HG03280 (cell line): ENCODE results near the gene MACC1.

Source experiments
- ATAC-seq: cut with Tn5 transposase; IDR thresholded peaks from one replicate; pipeline ENCODE4 v1.9.1; 2021; ENCODE audit warnings: mild to moderate bottlenecking, moderate library complexity; ENCODE audit not compliant: unreplicated experiment

The MACC1 gene

DNA sequence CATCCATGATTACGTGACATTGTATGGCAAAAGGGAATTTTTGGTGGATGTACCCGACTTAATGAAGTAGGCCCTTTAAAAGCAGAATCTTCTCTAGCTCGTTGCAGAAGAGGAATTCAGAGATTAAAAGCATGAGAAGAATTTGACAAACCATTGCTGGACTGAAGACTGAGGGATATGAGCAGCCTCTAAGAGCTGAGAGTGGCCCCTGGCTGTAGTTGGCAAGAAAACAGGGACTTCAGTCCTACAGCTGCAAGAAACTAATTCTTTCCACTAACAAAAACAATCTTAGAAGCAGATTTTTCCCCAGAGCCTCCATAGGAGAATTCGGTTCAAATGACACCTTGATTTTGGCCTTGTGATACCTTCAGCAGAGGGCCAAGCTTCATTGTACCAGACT is 34.1 kb downstream of the MACC1 start:
- ATAC-seq, result no peak

DNA sequence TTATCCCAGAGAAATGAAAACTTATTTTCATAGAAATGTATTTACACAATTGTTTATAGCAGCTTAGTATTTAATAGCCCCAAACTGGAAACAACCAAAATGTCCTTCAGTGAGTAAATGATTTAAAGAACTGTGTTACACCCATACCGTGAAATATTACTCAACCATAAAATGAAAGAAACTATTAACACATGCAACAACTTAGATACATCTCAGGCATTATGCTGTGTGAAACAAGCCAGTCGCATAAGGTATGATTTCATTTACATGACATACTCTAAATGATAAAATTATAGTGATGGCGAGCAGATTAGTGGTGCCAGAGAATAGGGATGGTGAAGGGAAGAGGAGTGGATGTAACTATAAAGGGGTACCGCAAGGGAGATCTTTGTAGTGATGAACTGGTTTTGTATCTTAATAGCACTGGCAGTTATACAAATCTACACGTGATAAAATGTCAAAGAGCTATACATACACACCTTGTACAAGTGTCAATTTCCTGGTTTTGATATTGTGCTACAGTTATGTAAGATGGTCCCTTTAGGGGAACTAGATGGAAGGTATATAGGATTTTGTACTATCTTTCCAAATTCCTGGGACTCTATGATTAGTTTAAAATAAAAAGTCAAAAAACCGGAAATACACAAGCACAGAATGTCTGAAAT is 40.5 kb downstream of the MACC1 start:
- ATAC-seq, result no peak

DNA sequence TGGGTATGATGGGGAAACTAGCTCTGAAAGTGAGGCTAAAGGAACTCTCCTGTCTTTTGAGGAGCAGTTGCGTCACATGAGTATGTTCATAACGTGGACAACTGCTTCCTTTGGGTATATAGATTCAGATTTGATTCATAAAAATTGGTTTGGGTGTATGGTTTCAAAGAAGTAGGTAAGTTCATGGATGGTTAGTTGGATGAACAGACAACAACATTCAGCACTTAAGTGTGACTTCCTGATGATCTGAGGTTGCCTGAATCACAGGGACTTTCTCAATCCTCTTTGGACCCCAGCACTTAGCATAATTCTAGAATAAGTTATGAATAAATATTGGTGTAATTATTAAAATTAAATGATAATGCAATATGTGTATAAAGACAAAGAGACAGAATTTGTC is 43.4 kb downstream of the MACC1 start:
- no peak for ATAC-seq

DNA sequence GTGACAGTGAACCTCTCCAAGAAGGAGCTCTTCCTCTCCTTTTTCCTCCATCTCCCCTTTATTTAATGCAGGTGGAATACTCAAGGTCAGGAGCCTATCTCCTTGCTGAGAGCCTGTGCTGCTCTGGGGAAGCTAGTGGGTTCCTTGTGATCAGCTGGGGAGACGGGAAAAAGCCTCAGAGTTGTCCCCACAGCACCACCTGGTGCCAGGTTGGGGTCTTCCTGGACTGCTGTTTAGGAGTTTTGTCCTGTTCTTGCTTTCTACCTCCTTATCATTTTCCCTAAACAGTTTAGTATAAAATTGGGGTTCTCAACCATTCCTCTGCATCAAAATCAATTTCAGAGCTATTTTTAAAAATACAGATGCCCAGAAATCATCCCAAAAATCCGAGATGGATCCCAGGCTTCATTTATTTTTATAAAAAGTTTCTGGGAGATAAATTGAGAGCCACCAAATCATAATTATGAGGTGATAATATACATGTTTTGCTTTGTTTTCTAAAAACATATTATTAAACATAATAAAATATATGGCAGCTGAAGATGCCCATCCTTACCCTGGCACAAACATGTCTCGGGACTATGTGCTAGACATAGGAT is 44.3 kb downstream of the MACC1 start:
- ATAC-seq, result no peak

DNA sequence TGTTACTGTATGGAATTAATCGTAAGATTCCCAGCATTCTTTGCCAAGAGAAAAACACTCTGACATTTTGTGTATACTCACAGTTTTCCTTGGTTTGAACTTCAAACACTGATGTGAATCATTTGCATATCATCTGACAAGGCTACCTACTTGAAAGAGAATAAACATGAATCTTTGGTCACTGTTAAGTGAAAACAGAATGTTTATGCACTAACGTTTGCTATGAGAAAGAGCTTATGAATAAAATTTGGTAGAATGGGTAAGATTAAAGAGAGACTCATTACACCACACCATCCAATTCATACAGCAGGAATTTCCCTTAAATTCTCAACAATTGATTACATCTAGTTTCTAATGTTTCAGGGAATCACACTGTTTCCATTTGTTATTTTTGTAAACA is 46.6 kb downstream of the MACC1 start:
- ATAC-seq, result no peak

DNA sequence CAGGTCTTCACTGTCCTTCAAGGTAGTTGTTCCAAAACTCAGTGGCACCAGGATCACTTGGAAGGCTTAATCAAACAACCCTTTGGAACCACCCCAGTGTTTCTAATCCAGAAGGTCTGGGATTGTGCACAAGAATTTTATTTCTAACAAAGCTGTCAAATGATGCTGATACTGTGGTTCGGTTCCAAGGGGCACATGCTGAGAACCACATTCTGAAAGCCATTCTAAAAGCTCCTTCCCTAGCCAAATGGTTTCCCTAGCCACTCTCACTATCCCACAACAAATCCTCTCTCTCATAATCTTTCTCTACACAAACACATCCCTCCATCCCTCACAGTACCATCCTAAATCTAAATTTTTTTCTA is 52.1 kb downstream of the MACC1 start:
- no peak for ATAC-seq

DNA sequence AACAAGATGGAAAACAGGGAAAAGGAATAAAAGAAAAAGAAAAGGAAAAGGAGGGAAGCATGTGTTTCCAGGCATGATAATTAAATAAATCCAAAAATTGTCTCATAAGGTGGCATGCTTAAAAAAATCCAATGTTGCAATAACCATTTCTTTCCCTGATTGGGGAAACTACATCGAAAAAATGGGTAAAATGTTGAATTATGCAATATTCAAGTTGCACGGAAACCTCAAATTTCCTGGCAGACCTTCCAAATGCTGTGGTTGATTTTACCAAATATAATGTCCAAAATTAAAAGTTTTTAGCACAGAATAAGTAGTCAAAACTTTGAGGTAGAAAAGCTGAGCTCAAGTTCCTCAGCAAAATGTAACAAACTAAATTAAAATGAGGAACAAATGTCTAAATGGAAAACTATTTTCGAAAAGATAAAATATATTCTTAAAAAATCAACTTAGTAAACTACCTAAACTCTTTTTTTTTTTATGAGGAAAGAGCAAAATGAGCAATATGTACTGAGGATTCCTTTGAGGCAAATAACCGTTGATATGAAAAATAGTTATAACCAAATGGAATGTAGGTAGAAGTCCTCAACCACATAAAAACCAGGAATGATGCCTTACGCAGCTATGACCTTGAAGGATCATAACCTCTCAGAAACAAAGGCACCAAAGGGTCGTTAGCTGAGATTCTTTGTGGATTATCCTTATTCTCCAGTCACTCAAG is 52.6 kb downstream of the MACC1 start:
- no peak for ATAC-seq

DNA sequence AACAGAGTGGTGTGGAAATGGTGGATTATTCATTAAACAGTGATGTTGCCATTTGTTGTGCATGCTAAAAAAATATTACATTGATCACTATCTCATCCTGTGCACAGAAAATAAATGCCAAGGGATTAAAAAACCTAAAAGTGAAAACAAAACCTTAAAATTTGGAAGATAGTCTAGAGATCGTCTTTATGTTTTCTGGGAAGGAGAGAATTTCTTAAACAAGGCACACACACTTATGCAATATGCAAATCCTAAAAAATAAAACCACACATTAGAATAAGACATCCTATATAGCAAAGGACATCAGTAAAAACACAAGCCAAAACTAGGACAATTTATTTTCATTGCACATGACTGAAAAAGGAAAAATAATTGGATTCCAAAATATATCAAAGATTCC is 54.5 kb downstream of the MACC1 start:
- no peak for ATAC-seq

DNA sequence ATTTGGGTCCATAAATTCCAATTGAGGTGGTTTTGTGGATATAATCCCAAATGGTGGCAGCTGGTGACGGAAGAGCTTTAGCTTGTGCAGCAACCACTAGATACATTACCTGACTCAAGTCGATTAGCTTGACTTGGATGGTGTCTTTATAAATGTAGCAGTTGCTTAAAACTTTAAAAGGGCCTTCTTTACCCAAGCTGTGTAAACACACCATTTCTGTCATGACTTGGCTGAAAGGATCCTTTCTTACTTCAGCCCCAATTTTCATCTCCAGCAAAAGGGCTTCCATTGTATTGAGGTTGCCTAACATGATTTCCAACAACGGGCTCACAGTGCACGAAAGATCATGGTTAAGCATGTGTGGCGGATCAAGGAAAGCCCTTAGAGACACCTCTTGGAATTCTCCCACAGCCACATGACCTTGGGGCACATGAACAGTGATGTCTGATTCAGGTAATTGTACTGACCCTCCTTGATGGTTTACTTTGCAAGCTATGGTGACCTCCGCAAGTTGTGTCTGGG is 57.9 kb downstream of the MACC1 start:
- no peak for ATAC-seq

DNA sequence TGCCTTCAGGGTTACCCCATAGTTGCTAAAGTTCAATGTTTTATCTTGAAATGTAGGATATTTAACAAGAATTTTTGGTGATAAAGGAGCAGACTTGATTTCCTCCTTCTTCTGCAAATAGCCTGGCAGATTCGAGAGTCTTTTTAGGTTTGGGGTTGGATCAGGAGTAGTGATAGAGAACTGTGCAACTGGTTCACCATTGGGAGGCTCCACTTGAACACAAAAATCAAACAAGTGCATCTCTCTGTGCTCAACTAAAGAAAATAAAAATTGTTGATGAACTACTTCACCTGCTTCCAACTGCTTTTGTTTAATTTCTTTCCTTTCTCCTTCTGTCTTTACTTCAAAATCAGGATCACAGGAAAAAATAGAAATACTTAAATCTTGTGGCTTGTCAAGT is 58.5 kb downstream of the MACC1 start:
- ATAC-seq, result no peak

DNA sequence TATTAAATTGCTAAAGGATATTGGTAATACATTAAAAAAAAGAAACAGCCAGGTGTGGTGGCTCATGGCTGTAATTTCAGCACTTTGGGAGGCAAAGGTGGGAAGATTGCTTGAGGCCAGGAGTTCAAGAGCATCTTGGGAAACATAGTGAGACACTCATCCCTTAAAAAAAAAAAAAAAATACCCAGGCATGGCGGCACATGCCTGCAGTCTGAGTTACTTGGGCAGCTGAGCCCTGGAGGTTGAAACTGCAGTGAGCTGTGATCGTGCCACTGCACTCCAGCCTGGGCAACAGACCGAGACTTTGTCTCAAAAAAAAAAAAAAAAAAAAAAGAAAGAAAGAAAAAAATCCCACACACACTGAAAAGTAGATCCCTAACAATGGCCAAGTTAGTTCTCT is 59.7 kb downstream of the MACC1 start:
- no peak for ATAC-seq

DNA sequence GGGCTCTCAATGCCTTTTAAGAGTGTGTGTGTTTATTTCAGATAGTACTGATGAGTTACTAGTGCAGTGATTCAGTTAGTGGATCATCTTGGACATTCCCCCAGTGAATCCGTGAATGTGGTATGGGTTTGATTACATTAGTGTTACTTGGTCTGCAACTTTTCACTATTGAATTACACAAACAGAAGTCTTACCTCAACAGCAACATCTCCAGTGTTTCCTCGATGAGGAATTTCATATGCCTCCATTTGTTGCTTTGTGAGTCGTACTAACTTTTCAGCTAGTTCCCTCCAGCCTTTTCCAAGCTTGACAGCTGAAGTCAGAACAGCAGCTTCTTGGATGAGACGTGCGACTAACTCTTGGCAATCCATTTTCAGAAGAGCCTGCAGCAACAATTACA is 63.2 kb downstream of the MACC1 start:
- ATAC-seq, result no peak

DNA sequence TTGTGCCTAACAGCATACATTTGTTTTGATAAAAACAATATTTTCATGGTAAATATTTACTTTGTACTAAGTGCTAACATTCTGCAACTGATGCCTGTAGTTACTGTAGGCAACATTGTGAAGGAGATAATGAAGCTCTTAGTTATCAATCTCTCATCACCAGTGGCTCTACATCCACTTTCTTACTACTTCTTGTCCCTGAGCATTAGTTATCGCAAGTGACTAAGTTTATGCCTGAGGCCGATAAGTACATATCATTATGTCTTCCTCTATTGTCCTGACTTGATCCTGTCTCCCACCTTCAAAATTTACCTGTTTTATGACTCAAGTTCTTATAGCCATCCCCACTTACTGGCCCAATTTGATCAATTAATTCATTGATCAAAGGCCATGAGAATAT is 63.6 kb downstream of the MACC1 start:
- ATAC-seq, result no peak

DNA sequence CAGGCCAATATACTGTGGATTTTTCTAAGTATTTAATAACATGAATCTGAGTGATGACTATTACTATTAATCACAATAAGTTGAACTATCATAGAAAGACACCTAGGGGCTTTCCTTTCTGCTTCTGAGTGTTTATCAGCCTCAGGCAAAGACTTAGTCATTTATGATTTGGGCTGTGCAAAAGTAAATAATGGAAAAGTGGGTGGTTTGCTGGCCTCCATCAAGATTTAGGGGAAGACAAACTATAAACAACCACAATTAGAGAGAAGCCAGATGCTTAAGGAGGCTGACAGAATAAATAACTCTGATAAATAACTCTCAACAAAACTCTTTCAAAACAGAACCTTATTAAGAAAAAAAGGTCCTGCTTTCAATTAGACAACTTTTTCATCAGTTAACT is 64.7 kb downstream of the MACC1 start:
- no peak for ATAC-seq

DNA sequence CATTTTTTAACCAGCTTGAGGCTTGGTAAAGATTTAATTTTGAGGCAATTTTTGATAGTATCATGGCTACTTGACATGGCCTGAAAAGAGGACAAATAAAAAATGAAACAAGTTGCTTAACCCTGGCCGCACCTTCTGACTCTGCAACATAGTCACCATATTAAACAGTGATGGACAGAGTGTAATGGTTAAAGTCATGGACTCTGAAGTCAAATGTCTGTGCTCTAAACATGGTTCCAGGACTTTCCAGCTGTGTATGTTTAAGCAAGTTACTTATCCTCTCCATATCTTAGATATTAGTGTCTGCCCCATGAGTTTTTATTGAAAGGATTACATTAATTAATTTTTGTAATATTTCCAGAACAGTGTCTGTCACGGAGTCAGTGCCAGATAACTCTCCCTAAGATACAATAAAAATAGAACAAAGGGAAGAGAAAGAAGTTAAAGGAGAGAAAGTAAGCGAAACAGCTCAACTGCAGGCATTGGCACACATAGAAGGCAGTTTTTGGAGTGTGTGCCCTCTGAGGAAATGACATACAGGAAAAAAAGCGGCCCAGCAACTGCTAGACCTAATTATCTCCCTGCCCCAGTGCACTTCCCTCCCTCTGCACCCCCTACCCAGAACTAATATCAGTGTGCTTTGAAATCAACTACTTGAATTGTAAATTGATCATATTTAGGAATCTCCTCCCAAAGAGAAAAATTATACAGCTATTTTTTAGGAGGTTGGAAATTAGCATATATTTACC is 65.3 kb downstream of the MACC1 start:
- no peak for ATAC-seq

DNA sequence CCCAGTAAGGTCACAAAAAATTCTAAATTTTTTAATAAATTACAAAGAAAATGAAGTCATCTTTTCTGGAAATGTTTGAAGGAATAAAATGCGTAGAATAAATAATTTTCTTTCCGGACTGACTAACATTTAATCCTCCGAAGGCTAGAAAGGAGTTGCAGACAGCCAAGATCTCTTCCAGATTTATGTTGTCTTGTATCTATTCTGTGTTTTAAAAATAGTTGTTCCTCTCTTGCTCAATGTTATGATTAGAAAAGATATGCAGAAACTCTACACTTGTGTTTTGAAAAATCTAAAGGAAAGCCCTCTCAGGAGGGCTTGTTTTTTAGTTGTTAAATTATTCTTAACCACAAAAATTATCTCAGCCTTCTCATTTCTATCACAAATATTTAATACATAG is 70.7 kb downstream of the MACC1 start:
- ATAC-seq, result no peak

DNA sequence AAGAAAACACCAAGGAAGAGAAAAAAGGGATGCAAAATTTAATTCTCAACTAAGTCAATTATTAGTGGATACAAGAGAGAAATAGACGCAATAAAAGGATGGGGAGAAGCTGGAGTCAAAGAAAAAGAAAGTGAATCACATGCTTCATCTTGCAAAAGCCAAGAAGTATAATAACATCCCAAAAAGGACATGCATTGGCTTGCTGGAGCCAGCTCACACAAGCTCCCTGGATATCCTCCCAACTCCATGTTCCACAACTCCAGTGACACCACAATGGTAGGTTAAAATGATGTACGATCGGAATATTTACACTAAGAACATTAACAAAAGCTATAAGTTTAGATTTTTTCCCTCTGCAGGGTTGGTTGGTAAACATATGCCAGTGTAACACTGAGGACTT is 72.4 kb downstream of the MACC1 start:
- no peak for ATAC-seq

DNA sequence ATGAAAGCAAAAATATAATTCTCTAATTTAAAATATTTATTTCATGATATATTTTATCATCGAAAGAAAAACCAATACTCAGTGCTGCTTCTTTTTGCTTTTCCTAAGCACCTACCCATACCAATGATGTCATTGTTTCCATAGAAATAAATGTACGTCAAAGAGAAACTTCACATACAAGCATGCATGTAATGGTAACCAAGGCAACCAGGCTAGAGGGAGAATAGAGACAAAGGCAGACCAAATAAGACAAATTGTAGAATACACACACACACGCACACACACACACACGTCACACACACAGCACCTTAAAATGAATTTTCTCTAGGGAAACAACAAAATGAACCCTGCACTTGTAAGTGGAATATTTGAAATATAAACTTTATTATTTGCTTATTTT is 75.5 kb downstream of the MACC1 start:
- ATAC-seq, result peak; percentile 47

DNA sequence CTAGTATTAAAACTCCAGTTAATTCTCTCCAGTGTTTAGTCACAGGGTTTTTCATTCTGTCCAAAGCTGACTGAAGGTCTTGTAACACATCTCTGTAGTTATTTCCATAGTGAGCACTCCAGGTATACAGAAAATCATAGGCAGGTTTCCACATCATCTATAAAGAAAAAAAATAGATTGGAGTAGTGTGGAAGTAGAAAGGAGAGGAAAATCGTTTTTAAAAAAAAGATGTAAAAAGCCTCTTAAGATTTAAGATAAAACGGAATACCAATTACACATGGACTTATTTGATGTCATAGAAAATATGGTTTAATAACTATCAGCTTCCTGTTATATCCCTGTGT is 76.2 kb downstream of the MACC1 start:
- ATAC-seq, result no peak

DNA sequence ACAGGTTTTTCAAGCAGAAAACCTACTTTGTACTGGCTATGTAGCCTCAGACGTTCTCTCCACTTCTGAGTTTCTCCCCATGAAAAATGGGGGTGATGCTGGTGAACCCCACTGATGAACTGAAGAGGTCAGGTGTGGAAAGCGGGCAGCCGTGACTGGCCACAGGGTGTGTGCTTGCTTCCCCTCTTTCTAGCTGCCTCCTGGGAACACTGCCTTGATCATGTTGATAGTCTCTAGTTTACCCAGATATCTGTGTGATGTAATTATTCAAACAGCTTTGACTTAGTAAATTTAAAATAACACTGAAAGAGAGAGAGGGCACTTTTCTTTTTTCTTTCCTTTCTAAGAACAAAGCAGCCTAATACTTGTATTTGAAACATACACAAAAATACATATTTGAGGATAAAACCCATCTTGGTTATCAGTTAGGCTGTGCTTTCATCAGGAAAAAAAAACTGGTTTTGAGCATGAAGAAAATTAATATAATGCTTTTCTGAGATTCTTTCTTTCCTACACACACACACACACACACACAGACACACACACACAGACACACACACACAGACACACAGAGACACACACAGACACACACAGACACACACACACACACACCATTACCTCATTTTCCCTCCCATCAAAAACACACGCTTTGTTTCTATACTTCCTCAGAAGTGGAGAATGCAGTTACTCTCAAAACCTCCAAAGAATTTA is 76.7 kb downstream of the MACC1 start:
- ATAC-seq, result no peak

DNA sequence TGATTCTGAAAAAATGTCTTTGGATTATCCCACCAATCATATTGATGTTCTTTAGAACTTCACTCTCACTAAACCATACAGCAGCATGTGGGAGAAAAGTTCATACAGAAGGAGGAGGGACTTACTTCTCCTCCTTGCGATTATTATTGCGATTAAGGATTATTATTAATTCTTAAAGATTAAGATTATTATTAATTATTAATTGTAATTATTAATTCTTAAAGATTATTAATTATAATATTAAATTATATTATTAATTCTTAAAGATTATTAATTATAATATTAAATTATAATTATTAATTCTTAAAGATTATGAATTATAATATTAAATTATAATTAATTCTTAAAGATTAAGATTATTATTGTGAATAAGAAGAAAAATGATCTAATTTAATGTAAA is 80.5 kb downstream of the MACC1 start:
- no peak for ATAC-seq
